Ecto neural progenitor cell (in vitro differentiated cells): ENCODE measurements around the gene DPY19L1.
"Not testable (repeated sequence)": the region's sequence is repeated elsewhere in the genome, so short reads cannot be mapped to it uniquely, and the experiment has no call there.

ENCODE experiments used
- DNase-seq: peaks from one replicate; pipeline ENCODE4 v3.0.0-alpha.2; 2018; ENCODE audit warnings: low spot score

DPY19L1 gene

GRCh38 chr7:35032166-35032565, 5.1 kb downstream of the DPY19L1 start:
- no peak for DNase-seq

- DNase-seq: no peak
Observed at GRCh38 chr7:35030848-35031247, 6.4 kb downstream of the DPY19L1 start.

GRCh38 chr7:35029311-35029710, 8.0 kb downstream of the DPY19L1 start:
- DNase-seq: no peak

- DNase-seq: no peak
Observed at GRCh38 chr7:35026150-35026549, 11.1 kb downstream of the DPY19L1 start.

- DNase-seq: no peak
Observed at GRCh38 chr7:35025369-35025870, 11.9 kb downstream of the DPY19L1 start.

GRCh38 chr7:35024298-35024697, 13.0 kb downstream of the DPY19L1 start:
- DNase-seq: no peak

- no peak for DNase-seq
Observed at GRCh38 chr7:35022725-35023124, 14.6 kb downstream of the DPY19L1 start.

GRCh38 chr7:35021445-35021844, 15.8 kb downstream of the DPY19L1 start:
- no peak for DNase-seq

GRCh38 chr7:35019801-35020200, 17.5 kb downstream of the DPY19L1 start:
- no peak for DNase-seq

GRCh38 chr7:35019179-35019729, 18.0 kb downstream of the DPY19L1 start:
- no peak for DNase-seq

- no peak for DNase-seq
Observed at GRCh38 chr7:35015346-35015859, 21.9 kb downstream of the DPY19L1 start.

GRCh38 chr7:35012160-35012559, 25.1 kb downstream of the DPY19L1 start:
- DNase-seq: no peak

- DNase-seq: no peak
Observed at GRCh38 chr7:35011085-35011484, 26.2 kb downstream of the DPY19L1 start.

- no peak for DNase-seq
Observed at GRCh38 chr7:35007768-35008167, 29.5 kb downstream of the DPY19L1 start.

GRCh38 chr7:35004531-35005095, 32.7 kb downstream of the DPY19L1 start:
- DNase-seq: no peak

- DNase-seq: no peak
Observed at GRCh38 chr7:35003679-35004303, 33.5 kb downstream of the DPY19L1 start.

GRCh38 chr7:35003177-35003650, 34.1 kb downstream of the DPY19L1 start:
- DNase-seq: not testable (repeated sequence)

- not testable (repeated sequence) for DNase-seq
Observed at GRCh38 chr7:34998335-34998734, 39.0 kb downstream of the DPY19L1 start.

- DNase-seq: not testable (repeated sequence)
Observed at GRCh38 chr7:34996423-34997090, 40.7 kb downstream of the DPY19L1 start.

GRCh38 chr7:34995757-34996156, 41.5 kb downstream of the DPY19L1 start:
- no peak for DNase-seq

- DNase-seq: no peak
Observed at GRCh38 chr7:34991938-34992840, 45.1 kb downstream of the DPY19L1 start.
